Activated T-cell treated with anti-CD3 and anti-CD28 coated beads for 48 hours (primary cell): ENCODE results near the gene BHLHE40.
A peak's percentile ranks its signal among the peaks of the same experiment; 100 is the strongest.
"Not testable (repeated sequence)": the region's sequence is repeated elsewhere in the genome, so short reads cannot be mapped to it uniquely, and the experiment has no call there.

Experiments used
- DNase-seq: peaks from one replicate; pipeline ENCODE4 v3.0.0-alpha.2; 2020; ENCODE audit warnings: low read depth

BHLHE40 gene

GRCh38 chr3:4961865-4962264 lies 17.4 kb upstream of the BHLHE40 start:
- DNase-seq, result not testable (repeated sequence)

DNA sequence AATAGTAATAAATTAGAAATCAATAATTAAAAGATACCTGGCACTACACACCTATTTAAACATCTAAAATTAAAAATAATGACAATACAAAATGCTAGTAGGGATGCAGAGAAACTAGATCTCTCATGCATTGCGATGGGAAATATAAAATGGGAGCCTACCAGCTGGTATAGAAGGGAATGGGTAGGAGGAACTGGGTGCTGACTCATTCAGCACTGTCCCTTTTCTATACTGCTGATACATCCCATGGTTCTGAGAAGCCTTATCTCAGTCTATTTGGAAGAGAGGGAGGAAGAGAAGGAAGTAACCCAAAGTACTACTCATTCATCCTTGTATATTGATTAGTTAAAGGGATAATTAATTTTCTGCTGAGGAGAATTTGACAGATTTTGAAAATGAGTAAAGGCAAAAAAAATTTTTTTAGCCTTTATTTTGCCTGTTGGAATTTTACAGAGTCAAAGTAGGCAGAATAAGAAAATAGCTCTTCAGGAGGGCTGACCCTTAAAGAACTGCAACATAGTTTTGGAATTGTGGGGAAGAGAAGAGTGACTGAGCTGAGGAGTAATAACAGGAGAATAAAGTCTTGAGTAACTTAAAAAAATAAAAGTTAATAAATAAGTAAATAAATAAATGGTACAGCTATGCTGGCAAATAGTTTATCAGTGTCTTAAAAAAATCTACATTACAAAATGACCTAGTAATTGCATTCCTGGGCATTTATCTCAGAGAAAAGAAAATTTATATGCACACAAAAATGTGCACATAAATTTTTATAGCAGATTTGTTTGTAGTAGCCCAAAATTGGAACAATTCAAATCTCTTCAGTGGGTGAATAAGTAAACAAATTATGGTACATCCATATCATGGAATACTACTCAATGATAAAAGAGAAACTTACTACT lies 15.3 kb upstream of the BHLHE40 start:
- no peak for DNase-seq

- DNase-seq, result not testable (repeated sequence)
Measured at GRCh38 chr3:4966006-4966405, 13.2 kb upstream of the BHLHE40 start.

- DNase-seq, result not testable (repeated sequence)
Measured at GRCh38 chr3:4967683-4968082, 11.6 kb upstream of the BHLHE40 start.

DNA sequence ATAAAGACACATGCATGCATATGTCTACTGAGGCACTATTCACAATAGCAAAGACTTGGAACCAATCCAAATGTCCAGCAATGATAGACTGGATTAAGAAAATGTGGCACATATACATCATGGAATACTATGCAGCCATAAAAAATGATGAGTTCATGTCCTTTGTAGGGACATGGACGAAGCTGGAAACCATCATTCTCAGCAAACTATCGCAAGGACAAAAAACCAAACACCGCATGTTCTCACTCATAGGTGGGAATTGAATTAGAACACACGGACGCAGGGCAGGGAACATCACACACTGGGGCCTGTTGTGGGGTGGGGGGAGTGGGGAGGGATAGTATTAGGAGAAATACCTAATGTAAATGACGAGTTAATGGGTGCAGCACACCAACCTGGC lies 7.8 kb upstream of the BHLHE40 start:
- DNase-seq, result not testable (repeated sequence)

DNA sequence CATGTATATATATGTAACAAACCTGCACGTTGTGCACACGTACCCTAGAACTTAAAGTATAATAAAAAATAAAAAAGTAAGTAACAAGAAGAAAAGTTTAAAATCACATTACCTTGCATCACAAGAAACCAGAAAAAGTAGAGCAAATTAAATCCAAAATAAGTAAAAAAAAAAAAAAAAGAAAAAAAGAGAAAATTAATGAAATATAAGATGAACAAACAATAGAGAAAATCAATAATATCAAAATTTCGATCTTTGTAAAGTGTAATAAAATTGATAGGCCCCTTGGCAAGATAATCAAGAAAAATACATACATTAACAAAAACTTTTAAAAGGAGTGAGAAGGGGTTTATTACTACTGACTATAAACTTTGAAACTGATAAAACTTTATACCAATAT lies 7.4 kb upstream of the BHLHE40 start:
- no peak for DNase-seq

DNA sequence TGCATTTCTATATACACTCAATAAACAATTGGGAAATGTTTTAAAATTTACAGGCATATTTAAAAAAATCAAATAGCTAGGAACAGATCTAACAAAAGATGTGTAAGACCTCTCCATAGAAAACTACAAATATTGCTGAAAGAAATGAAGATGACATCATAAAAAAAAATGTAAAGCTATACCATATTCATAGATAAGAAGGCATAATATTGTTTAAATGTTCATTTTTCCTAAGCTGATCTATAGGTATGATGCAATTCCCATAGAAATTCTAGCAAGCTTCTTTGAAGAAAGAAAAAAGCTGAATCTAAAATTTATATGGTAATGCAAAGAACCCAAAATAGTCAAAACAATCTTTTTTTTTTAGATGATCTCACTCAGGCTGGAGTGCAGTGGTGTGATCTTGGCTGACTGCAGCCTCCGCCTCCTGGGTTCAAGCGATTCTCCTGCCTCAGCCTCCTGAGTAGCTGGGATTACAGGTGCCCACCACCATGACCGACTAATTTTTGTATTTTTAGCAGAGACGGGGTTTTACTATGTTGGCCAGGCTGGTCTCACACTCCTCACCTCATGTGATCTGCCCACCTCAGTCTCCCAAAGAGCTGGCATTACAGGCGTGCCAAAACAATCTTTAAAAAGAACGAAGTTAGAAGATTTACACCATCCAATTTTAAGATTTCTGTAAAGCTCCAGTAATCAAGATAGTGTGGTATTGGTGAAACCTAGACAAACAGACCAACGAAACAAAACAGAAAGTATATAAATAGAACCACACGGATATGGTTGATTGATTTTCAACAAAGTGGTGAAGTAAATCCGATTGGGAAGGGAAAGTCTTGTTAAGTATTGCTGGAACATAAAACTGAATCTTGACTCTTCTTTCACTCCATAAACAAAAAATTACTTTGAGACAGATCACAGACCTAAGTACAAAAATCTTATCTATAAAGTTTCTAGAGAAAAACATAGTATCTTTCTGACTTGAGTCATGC lies 6.3 kb upstream of the BHLHE40 start:
- no peak for DNase-seq

DNA sequence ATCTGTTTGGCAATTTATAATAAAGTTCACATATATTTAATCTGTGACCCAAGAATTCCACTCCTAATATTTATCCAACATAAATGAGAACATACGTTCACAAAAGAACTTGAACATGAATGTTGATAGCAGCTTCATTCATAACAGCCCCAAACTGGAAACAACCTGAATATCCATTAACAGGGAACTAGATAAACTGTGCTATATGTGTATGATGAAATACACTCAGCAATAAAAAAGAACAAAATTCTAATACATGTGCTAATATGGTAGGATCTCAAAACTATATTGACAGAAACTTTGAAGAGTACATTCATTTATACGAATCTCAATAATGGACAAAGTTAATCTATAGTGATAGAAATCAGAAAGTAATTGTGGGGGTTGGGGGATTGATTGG lies 5.1 kb upstream of the BHLHE40 start:
- no peak for DNase-seq

- DNase-seq, result peak; percentile 58
Measured at GRCh38 chr3:4976109-4976508, 3.1 kb upstream of the BHLHE40 start.

DNA sequence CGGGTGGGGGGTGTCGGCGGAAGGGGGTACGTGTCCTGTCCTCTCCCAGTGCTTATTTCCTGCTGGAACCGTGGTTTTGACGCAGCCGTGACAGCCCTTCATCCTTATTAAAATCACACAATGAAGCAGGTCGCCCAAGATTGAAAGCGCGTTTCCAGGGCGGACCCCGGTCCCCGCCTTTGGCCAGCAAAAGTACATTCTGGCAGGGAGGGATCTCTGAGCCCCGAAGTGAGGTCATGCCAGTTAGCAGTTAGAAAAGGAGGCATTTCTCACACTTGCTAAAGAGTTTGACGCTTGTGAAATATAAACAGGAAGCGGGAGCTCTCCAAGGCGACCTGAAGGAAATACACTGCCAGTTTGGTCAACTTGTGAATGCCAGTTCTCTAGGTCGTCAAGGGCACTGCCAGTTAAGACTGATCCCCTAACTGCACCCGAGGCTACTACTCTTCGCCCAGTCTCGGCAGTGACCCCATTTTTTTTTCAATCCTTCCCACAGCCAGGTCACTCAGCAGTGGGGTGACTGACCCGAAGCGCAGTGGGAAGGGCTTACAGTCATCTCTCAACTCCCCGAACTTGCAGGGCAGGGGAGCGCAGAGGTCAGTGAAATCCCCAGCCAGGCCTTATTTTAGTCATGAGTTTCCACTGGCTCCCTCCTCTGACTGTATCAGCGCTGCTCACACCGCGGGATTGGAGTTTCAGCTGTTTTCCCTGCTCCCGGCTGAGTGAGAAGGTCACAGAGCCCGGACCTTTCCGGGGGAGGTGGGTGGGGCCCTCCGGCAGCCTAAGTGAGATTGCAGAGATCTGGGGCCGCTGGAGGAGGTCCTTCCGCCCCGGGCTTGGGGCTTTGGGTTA lies 2.0 kb upstream of the BHLHE40 start:
- peak; percentile 77 for DNase-seq

- no peak for DNase-seq
Measured at GRCh38 chr3:4977853-4978203, 1.4 kb upstream of the BHLHE40 start.

DNA sequence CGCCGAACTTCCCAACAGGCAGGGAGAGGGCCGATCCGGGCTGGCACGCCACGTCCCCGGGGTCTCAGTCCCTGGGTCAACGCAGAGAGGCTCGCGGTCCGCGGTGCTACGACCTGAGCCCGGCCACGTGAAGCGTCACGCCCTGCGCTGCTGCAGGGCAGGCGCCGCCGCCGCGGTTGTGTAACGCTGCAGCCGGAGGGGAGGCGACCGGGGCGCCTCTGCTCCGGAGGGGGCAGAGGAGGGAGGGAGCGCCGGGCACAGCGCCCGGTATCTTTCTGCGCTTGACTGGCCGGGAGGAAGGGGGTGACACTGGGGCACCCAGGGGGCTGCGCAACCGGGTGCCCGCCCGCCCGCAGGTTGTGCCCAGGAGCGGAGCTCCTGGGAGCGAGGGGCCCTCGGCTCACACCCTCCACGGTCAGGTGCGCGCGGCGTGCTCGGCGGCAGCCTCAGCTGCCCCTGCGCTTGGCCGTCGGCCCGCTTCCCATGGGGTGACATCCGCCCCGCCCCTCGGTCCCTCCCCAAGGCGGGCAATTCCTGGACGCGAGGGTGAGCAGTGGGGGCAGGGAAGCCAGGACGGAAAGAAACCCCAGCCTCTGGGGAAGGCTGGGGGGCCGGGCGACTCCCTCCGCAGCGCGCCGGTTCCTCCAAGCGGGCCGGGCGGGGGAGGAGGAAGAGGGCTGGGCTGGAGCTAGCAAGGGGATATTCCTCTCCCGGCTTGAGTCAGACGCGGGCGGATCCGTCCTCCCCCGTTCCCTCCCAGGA lies 852 bp upstream of the BHLHE40 start:
- peak; percentile 93 for DNase-seq

- peak; percentile 93 for DNase-seq
Measured at GRCh38 chr3:4978966-4979427, 240 bp upstream of the BHLHE40 start.

DNA sequence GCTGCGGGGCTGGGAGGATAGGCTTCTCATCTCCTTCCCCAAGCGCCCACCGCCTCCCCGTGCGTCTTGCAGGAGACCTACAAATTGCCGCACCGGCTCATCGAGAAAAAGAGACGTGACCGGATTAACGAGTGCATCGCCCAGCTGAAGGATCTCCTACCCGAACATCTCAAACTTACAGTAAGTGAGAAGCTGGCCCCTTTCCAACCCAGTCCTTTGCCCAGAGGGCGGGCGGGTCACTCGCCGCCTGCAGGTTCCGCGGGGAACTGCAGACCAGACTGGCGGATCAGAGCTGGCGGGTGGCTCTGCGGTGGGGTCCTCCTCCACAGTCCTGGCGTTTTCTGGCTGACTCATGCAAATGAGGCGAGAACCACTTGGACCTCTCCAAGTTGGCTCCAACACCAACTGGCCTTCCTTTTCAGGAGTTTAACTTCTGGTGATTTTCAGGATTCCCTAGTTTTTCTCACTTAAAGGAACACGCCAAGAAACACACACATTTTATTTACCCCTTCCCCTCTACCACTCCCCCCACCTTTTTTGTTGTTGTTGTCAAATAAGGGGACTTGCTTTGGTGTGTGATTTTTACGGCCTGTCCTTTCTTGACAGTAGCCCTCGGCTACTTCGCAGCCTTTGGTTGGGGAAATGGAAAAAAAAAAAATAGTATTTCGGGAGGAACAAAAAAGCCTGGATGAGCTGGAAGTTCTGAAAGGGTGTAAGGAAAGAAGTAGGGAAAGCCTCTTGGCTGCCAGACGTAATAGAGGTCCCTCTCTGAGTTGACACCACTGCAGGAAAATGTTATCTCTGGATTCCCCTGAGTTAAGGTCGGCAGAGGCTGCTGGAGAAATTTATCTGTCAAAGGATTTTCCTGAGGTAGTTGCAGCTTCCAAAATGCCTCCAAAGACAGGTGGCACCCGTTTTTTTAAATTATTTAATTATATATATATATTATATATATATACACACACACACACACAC lies 1.3 kb downstream of the BHLHE40 start:
- peak; percentile 92 for DNase-seq

DNA sequence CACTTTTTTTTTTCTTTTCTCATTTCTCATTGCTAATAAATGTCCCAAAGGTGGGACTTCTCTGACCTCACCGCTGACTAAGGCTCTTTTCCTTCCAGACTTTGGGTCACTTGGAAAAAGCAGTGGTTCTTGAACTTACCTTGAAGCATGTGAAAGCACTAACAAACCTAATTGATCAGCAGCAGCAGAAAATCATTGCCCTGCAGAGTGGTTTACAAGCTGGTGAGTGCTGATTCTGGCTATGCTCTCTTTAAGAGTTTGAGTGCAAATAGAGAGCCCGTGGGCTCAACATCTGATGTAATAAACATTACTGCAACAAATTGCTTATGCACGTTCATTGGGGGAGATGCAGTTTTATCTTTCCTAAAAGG lies 2.0 kb downstream of the BHLHE40 start:
- DNase-seq, result no peak

GRCh38 chr3:4981665-4982494 lies 2.6 kb downstream of the BHLHE40 start:
- no peak for DNase-seq

GRCh38 chr3:4982773-4983738 lies 3.8 kb downstream of the BHLHE40 start:
- no peak for DNase-seq
